ENCODE measurements around the gene SGSM2.

DNA sequence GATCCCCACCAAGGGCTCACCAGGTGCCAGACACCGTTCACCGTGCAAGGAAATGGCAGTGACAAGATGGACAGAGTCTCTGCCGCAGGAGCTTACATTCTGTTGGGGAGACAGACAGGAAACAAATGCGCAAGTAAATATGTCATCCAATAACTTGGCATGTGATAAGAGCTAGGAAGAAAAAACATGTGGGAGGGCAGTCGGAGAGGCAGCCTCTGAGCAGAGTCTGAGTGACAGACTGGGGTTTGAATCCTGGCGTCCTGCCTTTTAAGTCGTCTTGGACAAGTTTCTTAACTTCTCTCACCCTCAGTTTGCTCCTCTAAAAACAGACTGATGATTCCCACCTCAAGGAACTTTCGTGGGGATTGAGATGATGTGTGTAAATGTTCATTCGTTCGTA lies 7.2 kb downstream of the SGSM2 start:
- TF ChIP-seq, protein P1, sequence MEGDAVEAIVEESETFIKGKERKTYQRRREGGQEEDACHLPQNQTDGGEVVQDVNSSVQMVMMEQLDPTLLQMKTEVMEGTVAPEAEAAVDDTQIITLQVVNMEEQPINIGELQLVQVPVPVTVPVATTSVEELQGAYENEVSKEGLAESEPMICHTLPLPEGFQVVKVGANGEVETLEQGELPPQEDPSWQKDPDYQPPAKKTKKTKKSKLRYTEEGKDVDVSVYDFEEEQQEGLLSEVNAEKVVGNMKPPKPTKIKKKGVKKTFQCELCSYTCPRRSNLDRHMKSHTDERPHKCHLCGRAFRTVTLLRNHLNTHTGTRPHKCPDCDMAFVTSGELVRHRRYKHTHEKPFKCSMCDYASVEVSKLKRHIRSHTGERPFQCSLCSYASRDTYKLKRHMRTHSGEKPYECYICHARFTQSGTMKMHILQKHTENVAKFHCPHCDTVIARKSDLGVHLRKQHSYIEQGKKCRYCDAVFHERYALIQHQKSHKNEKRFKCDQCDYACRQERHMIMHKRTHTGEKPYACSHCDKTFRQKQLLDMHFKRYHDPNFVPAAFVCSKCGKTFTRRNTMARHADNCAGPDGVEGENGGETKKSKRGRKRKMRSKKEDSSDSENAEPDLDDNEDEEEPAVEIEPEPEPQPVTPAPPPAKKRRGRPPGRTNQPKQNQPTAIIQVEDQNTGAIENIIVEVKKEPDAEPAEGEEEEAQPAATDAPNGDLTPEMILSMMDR (conservative IDR thresholded peaks at IDR 0.05; ENCODE audit: low read depth in 2 of 2): no peak
- no peak for TF ChIP-seq ZNF114 (CRISPR knock-in tag; IDR thresholded peaks at IDR 0.05)
- TF ChIP-seq EZH2 (IDR thresholded peaks at IDR 0.05; ENCODE audit: low read depth, unreplicated experiment): no peak
- TF ChIP-seq POLR2AphosphoS5 (IDR thresholded peaks at IDR 0.05; ENCODE audit: low read depth): no peak
- TF ChIP-seq, protein P2, sequence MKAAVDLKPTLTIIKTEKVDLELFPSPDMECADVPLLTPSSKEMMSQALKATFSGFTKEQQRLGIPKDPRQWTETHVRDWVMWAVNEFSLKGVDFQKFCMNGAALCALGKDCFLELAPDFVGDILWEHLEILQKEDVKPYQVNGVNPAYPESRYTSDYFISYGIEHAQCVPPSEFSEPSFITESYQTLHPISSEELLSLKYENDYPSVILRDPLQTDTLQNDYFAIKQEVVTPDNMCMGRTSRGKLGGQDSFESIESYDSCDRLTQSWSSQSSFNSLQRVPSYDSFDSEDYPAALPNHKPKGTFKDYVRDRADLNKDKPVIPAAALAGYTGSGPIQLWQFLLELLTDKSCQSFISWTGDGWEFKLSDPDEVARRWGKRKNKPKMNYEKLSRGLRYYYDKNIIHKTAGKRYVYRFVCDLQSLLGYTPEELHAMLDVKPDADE (IDR thresholded peaks at IDR 0.05): no peak
- TF ChIP-seq CREB1 (CRISPR knock-in tag; IDR thresholded peaks at IDR 0.05; ENCODE audit: low read depth): no peak
- TF ChIP-seq STAT1 (IDR thresholded peaks at IDR 0.05; ENCODE audit: unreplicated experiment): no peak
